WTC11 (cell line): ENCODE results near the gene DBT. TPM values are rescaled to one million over a fixed set of nuclear protein-coding genes. Genes with fewer than 3 reads are reported as not detected.
A peak's percentile ranks its signal among the peaks of the same experiment; 100 is the strongest.
"Not testable (repeated sequence)": the region's sequence is repeated elsewhere in the genome, so short reads cannot be mapped to it uniquely, and the experiment has no call there.

Experiments
- ATAC-seq: fragments of 200-7000 bp; cut with Tn5 transposase; 2 replicates; pipeline ENCODE4 v1.10.0; 2021; ENCODE audit warnings: mild to moderate bottlenecking, moderate library complexity
- CTCF ChIA-PET: fragments of 300-600 bp; sonication (Branson Sonifier 250); formaldehyde crosslinking; loops from one replicate; lab custom pipeline; 2021; ENCODE audit warnings: antibody characterized with exemption; lab: Charles Lee
- POLR2A ChIA-PET: fragments of 350-600 bp; sonication (Branson Sonifier 250); formaldehyde crosslinking; loops from one replicate; lab custom pipeline; 2021; ENCODE audit warnings: antibody characterized with exemption; lab: Charles Lee
- DNase-seq: peaks from one replicate; pipeline ENCODE4 v3.0.0; 2021; ENCODE audit warnings: low spot score
- H3K27ac Mint-ChIP-seq: 2 replicates; pipeline ENCODE4 v1.8.0; 2021; ENCODE audit warnings: mixed read lengths
- H3K27me3 Mint-ChIP-seq: 2 replicates; pipeline ENCODE4 v1.8.0; 2021; ENCODE audit warnings: low read depth, mild to moderate bottlenecking, moderate library complexity, mixed read lengths
- H3K36me3 Mint-ChIP-seq: 2 replicates; pipeline ENCODE4 v1.8.0; 2021; ENCODE audit warnings: mixed read lengths
- H3K4me1 Mint-ChIP-seq: 2 replicates; pipeline ENCODE4 v1.8.0; 2022; ENCODE audit warnings: mixed read lengths
- H3K4me3 Mint-ChIP-seq: 2 replicates; pipeline ENCODE4 v1.8.0; 2021; ENCODE audit warnings: mild to moderate bottlenecking, moderate library complexity, mixed read lengths
- H3K9me3 Mint-ChIP-seq: 2 replicates; pipeline ENCODE4 v1.8.0; 2021; ENCODE audit warnings: mixed read lengths
- ERG ChIP-seq: fragments of 250-450 bp; sonication (Bioruptor Pico); IDR thresholded peaks from 2 replicates; pipeline ENCODE4 v1.8.0; 2021; ENCODE audit warnings: mild to moderate bottlenecking
- FOXK1 ChIP-seq: sonication (generic); formaldehyde crosslinking; IDR thresholded peaks from 2 replicates; pipeline ENCODE4 v1.8.0; 2022; ENCODE audit warnings: mild to moderate bottlenecking, moderate library complexity, missing genetic modification reagents
- GABPB1 ChIP-seq: sonication (generic); formaldehyde crosslinking; IDR thresholded peaks from 2 replicates; pipeline ENCODE4 v1.8.1; 2023; ENCODE audit warnings: mild to moderate bottlenecking, missing genetic modification reagents
- JUN ChIP-seq: sonication (generic); formaldehyde crosslinking; IDR thresholded peaks from 2 replicates; pipeline ENCODE4 v1.8.0; 2023; ENCODE audit warnings: mild to moderate bottlenecking, missing genetic modification reagents
- MLX ChIP-seq: sonication (generic); formaldehyde crosslinking; IDR thresholded peaks from 2 replicates; pipeline ENCODE4 v1.8.1; 2023; ENCODE audit warnings: mild to moderate bottlenecking, missing genetic modification reagents, moderate library complexity
- NFATC4 ChIP-seq: fragments of 250-450 bp; sonication (Bioruptor Pico); IDR thresholded peaks from 2 replicates; pipeline ENCODE4 v1.9.0; 2021; ENCODE audit warnings: mild to moderate bottlenecking
- NFYB ChIP-seq: sonication (generic); formaldehyde crosslinking; conservative IDR thresholded peaks from 2 replicates; pipeline ENCODE4 v1.8.0; 2022; ENCODE audit warnings: low read depth, missing genetic modification reagents
- NR2C2 ChIP-seq: sonication (generic); formaldehyde crosslinking; IDR thresholded peaks from 2 replicates; pipeline ENCODE4 v1.8.0; 2022; ENCODE audit warnings: mild to moderate bottlenecking, missing genetic modification reagents
- OVOL2 ChIP-seq: fragments of 250-450 bp; sonication (Bioruptor Pico); IDR thresholded peaks from 2 replicates; pipeline ENCODE4 v1.9.0; 2021; ENCODE audit warnings: mild to moderate bottlenecking, borderline replicate concordance
- PRDM15 ChIP-seq: sonication (generic); formaldehyde crosslinking; IDR thresholded peaks from 2 replicates; pipeline ENCODE4 v1.8.0; 2022; ENCODE audit warnings: missing genetic modification reagents
- SMAD4 ChIP-seq: sonication (generic); formaldehyde crosslinking; IDR thresholded peaks from 2 replicates; pipeline ENCODE4 v1.8.0; 2022; ENCODE audit warnings: mild to moderate bottlenecking, missing genetic modification reagents
- SP1 ChIP-seq: sonication (generic); formaldehyde crosslinking; conservative IDR thresholded peaks from 2 replicates; pipeline ENCODE4 v1.8.1; 2022; ENCODE audit warnings: missing genetic modification reagents
- ZNF423 ChIP-seq: fragments of 250-450 bp; sonication (Bioruptor Pico); IDR thresholded peaks from 2 replicates; pipeline ENCODE4 v2.1.2; 2022; ENCODE audit warnings: mild to moderate bottlenecking, moderate library complexity
- ZNF671 ChIP-seq: fragments of 250-450 bp; sonication (Bioruptor Pico); IDR thresholded peaks from 2 replicates; pipeline ENCODE4 v1.8.0; 2021; ENCODE audit warnings: mild to moderate bottlenecking
- total RNA-seq: library from RNA; stranded (reverse); gene quantifications from 3 replicates; pipeline ENCODE4 v1.2.3, GENCODE V29; 2021
- TF ChIP-seq, protein P1 (sequence below): fragments of 250-450 bp; sonication (Bioruptor Pico); conservative IDR thresholded peaks from 2 replicates; pipeline ENCODE4 v1.9.0; 2021; ENCODE audit warnings: mild to moderate bottlenecking
- TF ChIP-seq, protein P2 (sequence below): sonication (generic); formaldehyde crosslinking; IDR thresholded peaks from 2 replicates; pipeline ENCODE4 v1.8.1; 2023; ENCODE audit warnings: mild to moderate bottlenecking, moderate library complexity, missing genetic modification reagents
- TF ChIP-seq, protein P3 (sequence below): sonication (generic); formaldehyde crosslinking; IDR thresholded peaks from 2 replicates; pipeline ENCODE4 v1.8.1; 2022; ENCODE audit warnings: low read depth, missing genetic modification reagents, borderline replicate concordance
- TF ChIP-seq, protein P4 (sequence below): fragments of 250-450 bp; sonication (Bioruptor Pico); IDR thresholded peaks from 2 replicates; pipeline ENCODE4 v2.1.2; 2022; ENCODE audit warnings: mild to moderate bottlenecking, moderate library complexity

DBT gene
- total RNA-seq, 1 experiment from 2014 or later, result 20.1 TPM

GRCh38 chr1:100298512-100298911 is 48.9 kb upstream of the DBT start:
- ChIA-PET POLR2A (no interaction called here), CTCF (interaction anchor here (1.0 to 1.7 kb wide), 3 partner anchors 54 to 157 kb away, joined by 4 to 7 read pairs (median 6); partner anchors contain the start of gene CDC14A)
- peaks cover 6% of the 10 kb centered on the region for H3K9me3 Mint-ChIP-seq
- no peak for DNase-seq
- peaks cover 7% of the 10 kb centered on the region for H3K36me3 Mint-ChIP-seq
- H3K27me3 Mint-ChIP-seq, result no peaks in the 10 kb centered on the region
- TF ChIP-seq, protein P1, sequence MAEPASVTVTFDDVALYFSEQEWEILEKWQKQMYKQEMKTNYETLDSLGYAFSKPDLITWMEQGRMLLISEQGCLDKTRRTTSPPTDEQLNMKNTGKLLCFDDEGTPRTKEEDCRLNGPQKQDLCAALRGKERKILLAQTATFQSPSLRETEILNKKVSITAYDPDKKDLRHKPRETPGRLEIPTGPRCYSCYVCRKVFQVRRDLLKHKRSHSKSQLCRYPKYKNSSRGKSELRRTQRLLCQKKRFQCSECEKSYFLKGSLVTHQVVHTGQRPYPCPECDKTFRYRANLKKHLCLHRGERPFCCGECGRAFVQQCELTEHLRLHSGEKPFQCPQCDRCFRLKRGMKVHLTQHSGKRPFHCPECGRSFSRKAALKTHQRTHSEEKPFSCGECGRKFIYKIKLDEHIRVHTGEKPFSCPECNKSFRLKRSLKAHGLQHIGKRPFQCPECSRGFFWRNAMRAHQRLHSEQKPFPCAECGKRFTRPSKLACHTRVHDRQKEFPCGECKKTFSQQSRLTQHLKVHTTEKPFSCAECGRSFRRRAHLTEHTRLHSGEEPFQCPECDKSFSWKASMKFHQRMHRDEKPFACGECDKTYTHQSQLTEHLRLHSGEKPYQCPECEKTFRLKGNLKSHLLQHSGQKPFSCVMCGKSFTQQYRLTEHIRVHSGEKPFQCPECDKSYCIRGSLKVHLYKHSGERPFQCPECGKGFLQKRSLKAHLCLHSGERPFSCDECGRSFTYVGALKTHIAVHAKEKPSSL (CRISPR knock-in tag), result no peak
- TF ChIP-seq JUN (CRISPR knock-in tag), result no peak
- no peak for TF ChIP-seq PRDM15 (CRISPR knock-in tag)
- no peak for TF ChIP-seq NFYB (CRISPR knock-in tag)
- TF ChIP-seq, protein P2, sequence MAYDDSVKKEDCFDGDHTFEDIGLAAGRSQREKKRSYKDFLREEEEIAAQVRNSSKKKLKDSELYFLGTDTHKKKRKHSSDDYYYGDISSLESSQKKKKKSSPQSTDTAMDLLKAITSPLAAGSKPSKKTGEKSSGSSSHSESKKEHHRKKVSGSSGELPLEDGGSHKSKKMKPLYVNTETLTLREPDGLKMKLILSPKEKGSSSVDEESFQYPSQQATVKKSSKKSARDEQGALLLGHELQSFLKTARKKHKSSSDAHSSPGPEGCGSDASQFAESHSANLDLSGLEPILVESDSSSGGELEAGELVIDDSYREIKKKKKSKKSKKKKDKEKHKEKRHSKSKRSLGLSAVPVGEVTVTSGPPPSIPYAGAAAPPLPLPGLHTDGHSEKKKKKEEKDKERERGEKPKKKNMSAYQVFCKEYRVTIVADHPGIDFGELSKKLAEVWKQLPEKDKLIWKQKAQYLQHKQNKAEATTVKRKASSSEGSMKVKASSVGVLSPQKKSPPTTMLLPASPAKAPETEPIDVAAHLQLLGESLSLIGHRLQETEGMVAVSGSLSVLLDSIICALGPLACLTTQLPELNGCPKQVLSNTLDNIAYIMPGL (CRISPR knock-in tag), result no peak
- TF ChIP-seq FOXK1 (CRISPR knock-in tag), result no peak
- TF ChIP-seq ZNF671 (CRISPR knock-in tag), result no peak
- no peak for TF ChIP-seq NFATC4 (CRISPR knock-in tag)
- no peak for TF ChIP-seq ERG (CRISPR knock-in tag)
- no peak overlapping the region; the same call in 1 of the 2 replicates for H3K4me3 Mint-ChIP-seq
- ATAC-seq, result peak; percentile 58
- peak overlapping the region; percentile 50 for H3K27ac Mint-ChIP-seq
- peaks cover 21% of the 10 kb centered on the region for H3K4me1 Mint-ChIP-seq

DNA sequence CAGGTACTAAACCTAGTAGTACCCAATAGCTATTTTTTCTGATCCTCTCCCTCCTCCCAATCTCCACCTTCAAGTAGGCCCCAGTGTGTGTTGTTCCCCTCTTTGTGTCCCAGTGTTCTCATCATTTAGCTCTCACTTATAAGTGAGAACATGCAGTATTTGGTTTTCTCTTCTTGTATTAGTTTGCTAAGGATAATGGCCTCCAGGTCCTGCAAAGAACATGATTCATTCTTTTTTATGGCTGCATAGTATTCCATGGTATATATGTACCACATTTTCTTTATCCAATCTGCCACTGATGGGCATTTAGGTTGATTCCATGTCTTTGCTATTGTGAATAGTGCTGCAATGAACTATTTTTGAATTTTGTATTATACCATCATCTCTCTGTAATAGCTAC is 47.4 kb upstream of the DBT start:
- CTCF ChIA-PET, result interaction anchor here (1.2 kb wide), 1 partner anchor 162 kb away, joined by 3 read pairs; no protein-coding TSS in a partner anchor
- DNase-seq, H3K4me3 Mint-ChIP-seq, H3K9me3 Mint-ChIP-seq, H3K27me3 Mint-ChIP-seq, POLR2A ChIA-PET, ATAC-seq, H3K27ac Mint-ChIP-seq: not testable (repeated sequence)
- Mint-ChIP-seq H3K36me3 (peaks cover 11% of the 10 kb centered on the region), H3K4me1 (peaks cover 21% of the 10 kb centered on the region)

DNA sequence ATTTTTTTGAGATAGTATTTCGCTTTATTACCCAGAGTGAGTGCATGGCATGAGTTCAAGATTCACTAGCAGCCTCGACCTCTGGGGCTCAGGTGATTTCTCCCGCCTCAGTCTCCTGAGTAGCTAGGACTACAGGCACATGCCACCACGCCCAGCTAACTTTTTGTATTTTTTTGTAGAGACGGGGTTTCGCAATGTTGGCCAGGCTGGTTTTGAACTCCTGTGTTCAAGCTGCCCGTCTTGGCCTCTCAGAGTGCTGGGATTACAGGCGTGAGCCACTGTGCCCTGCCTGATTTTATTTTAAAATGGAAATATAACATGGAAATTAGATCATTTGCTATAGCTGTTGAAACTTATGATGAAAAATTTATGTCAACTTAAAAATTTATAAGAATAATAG is 46.5 kb upstream of the DBT start:
- TF ChIP-seq, protein P3, sequence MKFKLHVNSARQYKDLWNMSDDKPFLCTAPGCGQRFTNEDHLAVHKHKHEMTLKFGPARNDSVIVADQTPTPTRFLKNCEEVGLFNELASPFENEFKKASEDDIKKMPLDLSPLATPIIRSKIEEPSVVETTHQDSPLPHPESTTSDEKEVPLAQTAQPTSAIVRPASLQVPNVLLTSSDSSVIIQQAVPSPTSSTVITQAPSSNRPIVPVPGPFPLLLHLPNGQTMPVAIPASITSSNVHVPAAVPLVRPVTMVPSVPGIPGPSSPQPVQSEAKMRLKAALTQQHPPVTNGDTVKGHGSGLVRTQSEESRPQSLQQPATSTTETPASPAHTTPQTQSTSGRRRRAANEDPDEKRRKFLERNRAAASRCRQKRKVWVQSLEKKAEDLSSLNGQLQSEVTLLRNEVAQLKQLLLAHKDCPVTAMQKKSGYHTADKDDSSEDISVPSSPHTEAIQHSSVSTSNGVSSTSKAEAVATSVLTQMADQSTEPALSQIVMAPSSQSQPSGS, result no peak
- no peak for TF ChIP-seq NR2C2 (CRISPR knock-in tag)
- TF ChIP-seq, protein P4, sequence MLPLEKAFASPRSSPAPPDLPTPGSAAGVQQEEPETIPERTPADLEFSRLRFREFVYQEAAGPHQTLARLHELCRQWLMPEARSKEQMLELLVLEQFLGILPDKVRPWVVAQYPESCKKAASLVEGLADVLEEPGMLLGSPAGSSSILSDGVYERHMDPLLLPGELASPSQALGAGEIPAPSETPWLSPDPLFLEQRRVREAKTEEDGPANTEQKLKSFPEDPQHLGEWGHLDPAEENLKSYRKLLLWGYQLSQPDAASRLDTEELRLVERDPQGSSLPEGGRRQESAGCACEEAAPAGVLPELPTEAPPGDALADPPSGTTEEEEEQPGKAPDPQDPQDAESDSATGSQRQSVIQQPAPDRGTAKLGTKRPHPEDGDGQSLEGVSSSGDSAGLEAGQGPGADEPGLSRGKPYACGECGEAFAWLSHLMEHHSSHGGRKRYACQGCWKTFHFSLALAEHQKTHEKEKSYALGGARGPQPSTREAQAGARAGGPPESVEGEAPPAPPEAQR (CRISPR knock-in tag), result no peak
- TF ChIP-seq GABPB1 (CRISPR knock-in tag), result no peak
- no peak for TF ChIP-seq SMAD4
- TF ChIP-seq OVOL2, result no peak
- TF ChIP-seq ZNF423 (CRISPR knock-in tag), result no peak
- TF ChIP-seq MLX (CRISPR knock-in tag), result no peak
- TF ChIP-seq ZNF671 (CRISPR knock-in tag), result no peak
- no peak for TF ChIP-seq SP1 (CRISPR knock-in tag)
- peaks cover 17% of the 10 kb centered on the region for H3K36me3 Mint-ChIP-seq
- ChIA-PET POLR2A (interaction anchor here (0.6 kb wide), 1 partner anchor 130 kb away, joined by 7 read pairs; no protein-coding TSS in a partner anchor), CTCF (interaction anchor here (1.1 kb wide), 1 partner anchor 163 kb away, joined by 4 read pairs; no protein-coding TSS in a partner anchor)
- no peaks in the 10 kb centered on the region for H3K27me3 Mint-ChIP-seq
- H3K4me1 Mint-ChIP-seq, result peaks cover 21% of the 10 kb centered on the region
- DNase-seq, result no peak
- no peak overlapping the region for H3K4me3 Mint-ChIP-seq
- no peak overlapping the region for H3K27ac Mint-ChIP-seq
- ATAC-seq, result no peak
- peaks cover 6% of the 10 kb centered on the region for H3K9me3 Mint-ChIP-seq
